ENCODE results near the gene SETBP1. TPM values are rescaled to one million over a fixed set of nuclear protein-coding genes. Genes with fewer than 3 reads are reported as not detected.

SETBP1 gene
- total RNA-seq, 1 donor from 2014 or later = 12.4 TPM

DNA sequence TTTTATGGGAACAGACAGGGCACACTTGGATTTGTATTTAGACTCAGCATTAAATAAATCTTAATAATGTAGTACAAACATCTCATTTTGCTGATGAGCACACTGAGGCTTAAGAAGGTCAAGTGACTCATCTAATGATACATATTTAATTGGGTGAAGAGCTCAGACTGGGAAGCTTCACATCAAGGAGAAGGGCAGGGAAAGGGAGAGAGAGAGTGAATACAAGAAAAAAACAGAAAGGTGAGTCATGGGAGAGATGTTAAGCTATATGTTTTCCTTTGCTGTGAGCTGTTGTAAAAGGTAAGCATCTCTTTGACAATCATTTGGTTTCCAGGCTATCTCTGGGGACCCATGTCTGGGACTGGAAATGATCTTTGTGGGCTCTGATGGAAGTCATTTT is 277.8 kb downstream of the SETBP1 start:
- Histone ChIP-seq H4K20me1 (ENCODE audit: insufficient read depth, low read length) (no peaks in the 10 kb centered on the region), H3K9me3 (ENCODE audit: insufficient read depth, low read depth, low read length) (no peaks in the 10 kb centered on the region), H3K4me3 (ENCODE audit: insufficient read depth, low read depth, low read length) (no peak overlapping the region), H3K27ac (ENCODE audit: low read depth, low read length) (no peak overlapping the region), H3K36me3 (ENCODE audit: insufficient read depth, low read length) (no peaks in the 10 kb centered on the region), H2AFZ (ENCODE audit: low read depth, low read length) (no peak overlapping the region), H3K9ac (ENCODE audit: low read length) (no peak overlapping the region), H3K4me1 (ENCODE audit: insufficient read depth, low read length) (peaks cover 6% of the 10 kb centered on the region), H3K79me2 (ENCODE audit: insufficient read depth, low read length) (no peaks in the 10 kb centered on the region), H3K27me3 (ENCODE audit: insufficient read depth, low read length) (no peaks in the 10 kb centered on the region), H3K4me2 (ENCODE audit: low read length) (no peak overlapping the region)
- peaks cover 4% of the 10 kb centered on the region for H3K36me3 Mint-ChIP-seq (ENCODE audit: low read depth, unreplicated experiment)
- no peak for TF ChIP-seq EZH2 (IDR thresholded peaks at IDR 0.05; ENCODE audit: insufficient read depth, low read length)
- TF ChIP-seq, protein P1, sequence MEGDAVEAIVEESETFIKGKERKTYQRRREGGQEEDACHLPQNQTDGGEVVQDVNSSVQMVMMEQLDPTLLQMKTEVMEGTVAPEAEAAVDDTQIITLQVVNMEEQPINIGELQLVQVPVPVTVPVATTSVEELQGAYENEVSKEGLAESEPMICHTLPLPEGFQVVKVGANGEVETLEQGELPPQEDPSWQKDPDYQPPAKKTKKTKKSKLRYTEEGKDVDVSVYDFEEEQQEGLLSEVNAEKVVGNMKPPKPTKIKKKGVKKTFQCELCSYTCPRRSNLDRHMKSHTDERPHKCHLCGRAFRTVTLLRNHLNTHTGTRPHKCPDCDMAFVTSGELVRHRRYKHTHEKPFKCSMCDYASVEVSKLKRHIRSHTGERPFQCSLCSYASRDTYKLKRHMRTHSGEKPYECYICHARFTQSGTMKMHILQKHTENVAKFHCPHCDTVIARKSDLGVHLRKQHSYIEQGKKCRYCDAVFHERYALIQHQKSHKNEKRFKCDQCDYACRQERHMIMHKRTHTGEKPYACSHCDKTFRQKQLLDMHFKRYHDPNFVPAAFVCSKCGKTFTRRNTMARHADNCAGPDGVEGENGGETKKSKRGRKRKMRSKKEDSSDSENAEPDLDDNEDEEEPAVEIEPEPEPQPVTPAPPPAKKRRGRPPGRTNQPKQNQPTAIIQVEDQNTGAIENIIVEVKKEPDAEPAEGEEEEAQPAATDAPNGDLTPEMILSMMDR (IDR thresholded peaks at IDR 0.05; ENCODE audit: insufficient read depth, low read depth, low read length) = no peak
- H3K27me3 Mint-ChIP-seq (ENCODE audit: low read depth, unreplicated experiment) = no peaks in the 10 kb centered on the region
- FAIRE-seq (peak; percentile 13), DNase-seq (ENCODE audit: low read depth) (peak; percentile 28)
- no peak overlapping the region for H3K27ac Mint-ChIP-seq (ENCODE audit: unreplicated experiment)
- peaks cover 1% of the 10 kb centered on the region for H3K9me3 Mint-ChIP-seq (ENCODE audit: unreplicated experiment)
- peaks cover 5% of the 10 kb centered on the region for H3K4me1 Mint-ChIP-seq (ENCODE audit: low read depth, unreplicated experiment)
- H3K4me3 Mint-ChIP-seq (ENCODE audit: unreplicated experiment) = no peak overlapping the region

DNA sequence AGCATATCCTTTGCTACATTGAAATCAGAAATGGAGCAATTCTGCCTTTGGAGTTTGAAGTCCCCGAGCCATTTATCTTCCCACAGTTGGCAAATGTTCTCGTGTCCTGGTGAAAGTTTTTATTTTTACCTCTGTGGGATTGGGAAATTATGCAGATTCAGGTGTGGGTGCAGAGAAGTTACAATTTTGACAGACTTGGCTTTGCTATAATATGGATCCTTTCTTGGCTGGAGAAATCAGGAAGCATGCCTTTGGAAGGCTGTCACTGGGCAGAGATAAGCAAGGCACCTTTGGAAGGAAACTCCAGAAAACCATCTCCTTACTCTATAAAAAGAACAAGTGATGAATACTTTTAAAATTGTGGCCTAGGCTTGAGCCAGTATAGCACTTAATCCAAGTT is 278.3 kb downstream of the SETBP1 start:
- Histone ChIP-seq H3K4me3 (ENCODE audit: insufficient read depth, low read depth, low read length) (no peak overlapping the region), H3K27me3 (ENCODE audit: insufficient read depth, low read length) (no peaks in the 10 kb centered on the region), H3K9ac (ENCODE audit: low read length) (no peak overlapping the region), H3K36me3 (ENCODE audit: insufficient read depth, low read length) (no peaks in the 10 kb centered on the region), H2AFZ (ENCODE audit: low read depth, low read length) (no peak overlapping the region), H3K79me2 (ENCODE audit: insufficient read depth, low read length) (no peaks in the 10 kb centered on the region), H3K27ac (ENCODE audit: low read depth, low read length) (no peak overlapping the region), H3K4me1 (ENCODE audit: insufficient read depth, low read length) (peaks cover 6% of the 10 kb centered on the region), H3K9me3 (ENCODE audit: insufficient read depth, low read depth, low read length) (no peaks in the 10 kb centered on the region), H3K4me2 (ENCODE audit: low read length) (no peak overlapping the region), H4K20me1 (ENCODE audit: insufficient read depth, low read length) (no peaks in the 10 kb centered on the region)
- H3K27ac Mint-ChIP-seq (ENCODE audit: unreplicated experiment) = no peak overlapping the region
- no peak overlapping the region for H3K4me3 Mint-ChIP-seq (ENCODE audit: unreplicated experiment)
- no peaks in the 10 kb centered on the region for H3K27me3 Mint-ChIP-seq (ENCODE audit: low read depth, unreplicated experiment)
- peaks cover 5% of the 10 kb centered on the region for H3K4me1 Mint-ChIP-seq (ENCODE audit: low read depth, unreplicated experiment)
- FAIRE-seq (no peak), DNase-seq (ENCODE audit: low read depth) (peak; percentile 10)
- TF ChIP-seq, protein P1 (IDR thresholded peaks at IDR 0.05; ENCODE audit: insufficient read depth, low read depth, low read length) = no peak
- no peak for TF ChIP-seq EZH2 (IDR thresholded peaks at IDR 0.05; ENCODE audit: insufficient read depth, low read length)
- peaks cover 4% of the 10 kb centered on the region for H3K36me3 Mint-ChIP-seq (ENCODE audit: low read depth, unreplicated experiment)
- peaks cover 1% of the 10 kb centered on the region for H3K9me3 Mint-ChIP-seq (ENCODE audit: unreplicated experiment)

DNA sequence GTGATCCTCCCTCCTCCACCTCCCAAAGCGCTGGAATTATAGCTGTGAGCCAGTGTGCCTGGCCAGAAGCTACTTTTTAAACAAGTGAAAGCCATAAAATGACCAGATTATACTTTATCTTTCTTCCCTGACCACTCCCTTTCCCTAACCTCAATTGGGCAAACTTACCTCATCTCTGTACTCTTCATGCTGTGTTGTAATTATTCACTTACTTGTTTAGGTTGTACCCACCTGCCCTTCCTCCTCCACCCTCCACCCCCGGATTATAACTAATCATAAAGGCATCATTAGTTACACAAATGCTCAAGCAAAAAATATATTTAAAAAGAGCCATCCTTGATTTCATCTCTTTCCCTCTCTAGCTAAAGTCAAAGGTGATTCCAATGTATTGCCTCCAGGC is 279.9 kb downstream of the SETBP1 start:
- DNase-seq (ENCODE audit: low read depth) (no peak), FAIRE-seq (no peak)
- no peak for TF ChIP-seq EZH2 (IDR thresholded peaks at IDR 0.05; ENCODE audit: insufficient read depth, low read length)
- TF ChIP-seq, protein P1 (IDR thresholded peaks at IDR 0.05; ENCODE audit: insufficient read depth, low read depth, low read length) = no peak
- H3K27ac ChIP-seq (ENCODE audit: low read depth, low read length) = no peak overlapping the region
- H3K9ac ChIP-seq (ENCODE audit: low read length) = no peak overlapping the region
- H4K20me1 ChIP-seq (ENCODE audit: insufficient read depth, low read length) = no peaks in the 10 kb centered on the region
- H3K27ac Mint-ChIP-seq (ENCODE audit: unreplicated experiment) = no peak overlapping the region
- H3K36me3 ChIP-seq (ENCODE audit: insufficient read depth, low read length) = no peaks in the 10 kb centered on the region
- no peaks in the 10 kb centered on the region for H3K9me3 ChIP-seq (ENCODE audit: insufficient read depth, low read depth, low read length)
- no peaks in the 10 kb centered on the region for H3K27me3 ChIP-seq (ENCODE audit: insufficient read depth, low read length)
- peaks cover 6% of the 10 kb centered on the region for H3K4me1 ChIP-seq (ENCODE audit: insufficient read depth, low read length)
- H3K4me3 Mint-ChIP-seq (ENCODE audit: unreplicated experiment) = no peak overlapping the region
- H3K9me3 Mint-ChIP-seq (ENCODE audit: unreplicated experiment) = peaks cover 1% of the 10 kb centered on the region
- H3K4me2 ChIP-seq (ENCODE audit: low read length) = no peak overlapping the region
- no peaks in the 10 kb centered on the region for H3K79me2 ChIP-seq (ENCODE audit: insufficient read depth, low read length)
- H3K27me3 Mint-ChIP-seq (ENCODE audit: low read depth, unreplicated experiment) = no peaks in the 10 kb centered on the region
- H3K36me3 Mint-ChIP-seq (ENCODE audit: low read depth, unreplicated experiment) = peaks cover 4% of the 10 kb centered on the region
- no peak overlapping the region for H3K4me3 ChIP-seq (ENCODE audit: insufficient read depth, low read depth, low read length)
- H2AFZ ChIP-seq (ENCODE audit: low read depth, low read length) = no peak overlapping the region
- peaks cover 5% of the 10 kb centered on the region for H3K4me1 Mint-ChIP-seq (ENCODE audit: low read depth, unreplicated experiment)

Data from astrocyte (in vitro differentiated cells and primary cell).